K562 (cell line): ENCODE data around the gene FLRT1. TPM values are rescaled to one million over a fixed set of nuclear protein-coding genes. Genes with fewer than 3 reads are reported as not detected.

Experiments used
- ATAC-seq: fragments of 200-7000 bp; cut with Tn5 transposase; 3 replicates; pipeline ENCODE4 v1.9.1; 2020; ENCODE audit warnings: moderate library complexity
- BruUV-seq: library from RNA; stranded (reverse); fragments of 400-500 nt; replicated peaks from 2 replicates; lab custom pipeline; 2021; lab: Mats Ljungman, UMichigan
- CTCF ChIA-PET: fragments of 300-600 bp; formaldehyde crosslinking; extraction: SDS; loops from one replicate; lab custom pipeline; 2021; ENCODE audit warnings: low intra/inter-chr PET ratio; lab: Yijun Ruan, JAX
- POLR2A ChIA-PET: fragments of 300-600, 350-650 bp; sonication (Branson Sonifier 250); formaldehyde crosslinking; extraction: SDS; loops from one replicate; lab custom pipeline; 2021; ENCODE audit warnings: antibody characterized with exemption, inconsistent platforms; lab: Yijun Ruan, JAX
- DNase-seq, 4 experiments: peaks; one replicate each; pipeline versions ENCODE4 v3.0.0 to v3.0.0-alpha.2; 2011 to 2018; ENCODE audit warnings: low spot score in 3 of 4, mixed read lengths in 3 of 4; ENCODE audit errors: extremely low read depth in 1 of 4
- FAIRE-seq: peaks from 2 replicates; lab custom pipeline; 2011; peaks lifted over from hg19 to GRCh38; lab: Jason Lieb, UNC
- H2AFZ ChIP-seq: 2 replicates; pipeline ENCODE4 v1.6.0; 2011; ENCODE audit warnings: low read depth, low read length, control low read depth, inconsistent platforms
- H3K27ac ChIP-seq: fragments of 200-600 bp; 3 replicates; pipeline ENCODE4 v1.8.0; 2011; ENCODE audit warnings: low read depth, mild to moderate bottlenecking, control low read depth, inconsistent platforms, low read length, moderate library complexity, mixed read lengths; ENCODE audit errors: extremely low read depth
- H3K27me3 ChIP-seq, 2 experiments: fragments of 300-600 bp in 1 of 2; 2 replicates in 1 of 2; 3 replicates in 1 of 2; pipeline versions ENCODE4 v1.6.0 to v1.8.0; 2011; ENCODE audit warnings: inconsistent platforms in 2 of 2, low read length in 2 of 2, mild to moderate bottlenecking in 1 of 2, mixed read lengths in 1 of 2, moderate library complexity in 1 of 2; ENCODE audit not compliant: control insufficient read depth in 2 of 2, insufficient read depth in 2 of 2
- H3K36me3 ChIP-seq: fragments of 300-600 bp; 3 replicates; pipeline ENCODE4 v1.8.0; 2011; ENCODE audit warnings: mild to moderate bottlenecking, low read length, inconsistent platforms; ENCODE audit not compliant: control insufficient read depth, insufficient read depth
- H3K4me1 ChIP-seq, 2 experiments: fragments of 200-600 bp in 1 of 2; replicated peaks in 1 of 2; 2 replicates in 1 of 2; 3 replicates in 1 of 2; pipeline versions ENCODE4 v1.5.1 to v1.8.0; 2011; ENCODE audit warnings: inconsistent platforms in 2 of 2, low read length in 2 of 2, mild to moderate bottlenecking in 1 of 2, mixed read lengths in 1 of 2, moderate library complexity in 1 of 2; ENCODE audit not compliant: control insufficient read depth in 2 of 2, insufficient read depth in 2 of 2
- H3K4me2 ChIP-seq: 2 replicates; pipeline ENCODE4 v1.6.1; 2011; ENCODE audit warnings: low read length, control low read depth, inconsistent platforms, mixed read lengths; ENCODE audit not compliant: insufficient read depth
- H3K4me3 ChIP-seq: fragments of 200-600 bp; sonication (generic), shearing (Covaris generic); 2 replicates; pipeline ENCODE4 v1.5.1; 2016; ENCODE audit warnings: control low read depth, inconsistent platforms
- H3K79me2 ChIP-seq: fragments of 200-600 bp; 3 replicates; pipeline ENCODE4 v1.8.0; 2011; ENCODE audit warnings: low read length, inconsistent platforms; ENCODE audit not compliant: control insufficient read depth, insufficient read depth
- H3K9ac ChIP-seq, 2 experiments: 2 replicates each; pipeline versions ENCODE4 v1.6.0 to v1.6.1; 2011; ENCODE audit warnings: low read depth in 2 of 2, low read length in 2 of 2, control low read depth in 1 of 2, inconsistent platforms in 1 of 2, mild to moderate bottlenecking in 1 of 2, mixed read lengths in 1 of 2; ENCODE audit not compliant: insufficient read depth in 1 of 2
- H3K9me1 ChIP-seq: one replicate; pipeline ENCODE4 v1.6.0; 2011; ENCODE audit warnings: inconsistent platforms, mild to moderate bottlenecking, low read length, moderate library complexity; ENCODE audit not compliant: control insufficient read depth, insufficient read depth
- H3K9me3 ChIP-seq: replicated peaks from 2 replicates; pipeline ENCODE4 v1.5.1; 2011; ENCODE audit warnings: low read depth, low read length, inconsistent platforms; ENCODE audit not compliant: control insufficient read depth, insufficient read depth
- H4K20me1 ChIP-seq: replicated peaks from 2 replicates; pipeline ENCODE4 v1.6.1; 2011; ENCODE audit warnings: low read length, inconsistent platforms, mixed read lengths; ENCODE audit not compliant: control insufficient read depth, insufficient read depth
- CBX1 ChIP-seq: sonication (generic); IDR thresholded peaks from 2 replicates; pipeline ENCODE4 v1.6.1; 2016; ENCODE audit warnings: antibody characterized with exemption, low read depth, mild to moderate bottlenecking
- ELK3 ChIP-seq: fragments of 450-650 bp; formaldehyde crosslinking; IDR thresholded peaks from 2 replicates; pipeline ENCODE4 v1.4.0; 2020; ENCODE audit warnings: mild to moderate bottlenecking
- EP400 ChIP-seq: fragments of 450-650 bp; IDR thresholded peaks from 2 replicates; pipeline ENCODE4 v1.6.1; 2017; ENCODE audit warnings: antibody characterized with exemption, mild to moderate bottlenecking, moderate library complexity
- JUND ChIP-seq, 2 experiments: IDR thresholded peaks; 2 replicates in 1 of 2; 3 replicates in 1 of 2; pipeline ENCODE4 v1.6.1; 2011; ENCODE audit warnings: borderline replicate concordance in 2 of 2, low read depth in 2 of 2, low read length in 2 of 2, improper control_type of control experiment in 1 of 2, missing biosample characterization in 1 of 2, missing genetic modification characterization in 1 of 2, missing genetic modification reagents in 1 of 2
- PATZ1 ChIP-seq: fragments of 250-450 bp; sonication (Bioruptor Pico); IDR thresholded peaks from 2 replicates; pipeline ENCODE4 v1.5.0; 2020; ENCODE audit warnings: mild to moderate bottlenecking, borderline replicate concordance
- PRDM10 ChIP-seq: fragments of 450-650 bp; IDR thresholded peaks from 2 replicates; pipeline ENCODE4 v1.6.1; 2018; ENCODE audit not compliant: partially characterized antibody
- RBM14 ChIP-seq: fragments of 200-400 bp; formaldehyde crosslinking; IDR thresholded peaks from 2 replicates; pipeline ENCODE4 v1.6.1; 2018; ENCODE audit warnings: low read depth, mild to moderate bottlenecking, low read length, moderate library complexity, borderline replicate concordance; ENCODE audit not compliant: insufficient read depth
- ZBTB5 ChIP-seq: fragments of 450-650 bp; IDR thresholded peaks from 2 replicates; pipeline ENCODE4 v1.6.1; 2017; ENCODE audit warnings: antibody characterized with exemption
- ZNF384 ChIP-seq: IDR thresholded peaks from 2 replicates; pipeline ENCODE4 v1.6.1; 2012; ENCODE audit warnings: low read depth, low read length, improper control_type of control experiment
- ZNF431 ChIP-seq: sonication (generic); formaldehyde crosslinking; IDR thresholded peaks from 2 replicates; pipeline ENCODE4 v1.8.0; 2022; ENCODE audit warnings: mild to moderate bottlenecking, missing genetic modification reagents
- WGBS: fragments of 100-300 bp; shearing (Covaris generic); methylation state at CpG from one replicate; pipeline ENCODE4 v1.1.6; 2016; ENCODE audit warnings: low coverage, mixed read lengths; ENCODE audit not compliant: insufficient coverage; ENCODE audit errors: missing lambda C conversion rate; 5-methylcytosine and 5-hydroxymethylcytosine counted together
- in situ Hi-C: fragments of 300-500 bp; cut with MboI; formaldehyde crosslinking; loops from 4 replicates; pipeline ENCODE4 v1.15.0; 2018; ENCODE audit warnings: inconsistent platforms, mixed read lengths
- intact Hi-C: fragments of 100-400 bp; cut with micrococcal nuclease; formaldehyde crosslinking; loops from 2 replicates; pipeline ENCODE4 v1.14.2; 2022
- polyA plus RNA-seq, 8 experiments: library from polyadenylated mRNA; depleted of rRNA in 4 of 8; stranded (reverse) in 5 of 8; unstranded in 3 of 8; fragments of >200 nt; fragmentation: Nextera tagmentation in 2 of 8; fragmentation: Illumina TruSeq in 1 of 8; extraction: Ambion mirVana in 2 of 8; extraction: Trizol in 1 of 8; gene quantifications; 2 replicates each; pipeline versions ENCODE4 v1.2.1 to v1.2.3, GENCODE V29; 2011 to 2014; ENCODE audit warnings: inconsistent platforms in 1 of 8, missing spikeins in 1 of 8
- total RNA-seq, 7 experiments: library from RNA; depleted of rRNA in 6 of 7; stranded (reverse); fragments of >200 nt in 6 of 7; fragmentation: Illumina TruSeq in 2 of 7; extraction: Trizol in 2 of 7; gene quantifications; 2 replicates each; pipeline versions ENCODE4 v1.2.1 to v1.2.3, GENCODE V29; 2011 to 2021; ENCODE audit warnings: low replicate concordance in 1 of 7

The FLRT1 gene
- total and polyA plus RNA-seq, 9 of the 15 experiments (the other 6 are each of a cell fraction or from before 2014, with no cell fraction given): not detected

GRCh38 chr11:64010783-64011182 lies 24.9 kb upstream of the FLRT1 start:
- H3K9me3 ChIP-seq: no peaks in the 10 kb centered on the region; the same call in 1 of the 2 replicates
- H3K9ac ChIP-seq: no peak overlapping the region
- no peak for FAIRE-seq
- no peak for DNase-seq
- H3K79me2 ChIP-seq: no peaks in the 10 kb centered on the region
- H4K20me1 ChIP-seq: peaks cover 45% of the 10 kb centered on the region
- no TSS peak for BruUV-seq
- no peaks in the 10 kb centered on the region for H3K27me3 ChIP-seq
- CTCF ChIA-PET: no interaction called here
- H3K4me2 ChIP-seq: no peak overlapping the region
- in situ Hi-C loops: no loop called here
- no peak overlapping the region for H3K4me3 ChIP-seq
- H3K36me3 ChIP-seq: no peaks in the 10 kb centered on the region; the same call in 2 of the 3 replicates
- H3K4me1 ChIP-seq: peaks cover 16 to 51% of the 10 kb centered on the region in 2 experiments
- no peak for TF ChIP-seq ZNF431 (CRISPR knock-in tag)
- TF ChIP-seq JUND (IDR thresholded peaks at IDR 0.05; ENCODE audit: borderline replicate concordance, low read depth, low read length): no peak
- no peak for TF ChIP-seq JUND (tag; IDR thresholded peaks at IDR 0.05; ENCODE audit: borderline replicate concordance, low read depth, low read length)
- no peak for TF ChIP-seq ELK3 (CRISPR knock-in tag)
- no peak for TF ChIP-seq PATZ1 (CRISPR knock-in tag)
- no peak for TF ChIP-seq PRDM10
- no peak for TF ChIP-seq ZBTB5
- no peak for TF ChIP-seq ZNF384
- no peak for TF ChIP-seq RBM14
- no peak for TF ChIP-seq CBX1
- TF ChIP-seq EP400: no peak
- TF ChIP-seq, all 486 proteins: peak for 0
- ATAC-seq: no peak
- Histone ChIP-seq H3K27ac (no peak overlapping the region), H2AFZ (no peak overlapping the region), H3K9me1 (peaks cover 16% of the 10 kb centered on the region)
- POLR2A ChIA-PET: no interaction called here
- 57% methylated on average over 2 of the region's 2 CpGs for WGBS
- intact Hi-C loops: no loop called here
